ENCODE measurements around the gene DUSP3. TPM values are rescaled to one million over a fixed set of nuclear protein-coding genes. Genes with fewer than 3 reads are reported as not detected.

The DUSP3 gene
- total and polyA plus RNA-seq, 2 experiments from 2014 or later = 23.1 to 24.9 TPM

DNA sequence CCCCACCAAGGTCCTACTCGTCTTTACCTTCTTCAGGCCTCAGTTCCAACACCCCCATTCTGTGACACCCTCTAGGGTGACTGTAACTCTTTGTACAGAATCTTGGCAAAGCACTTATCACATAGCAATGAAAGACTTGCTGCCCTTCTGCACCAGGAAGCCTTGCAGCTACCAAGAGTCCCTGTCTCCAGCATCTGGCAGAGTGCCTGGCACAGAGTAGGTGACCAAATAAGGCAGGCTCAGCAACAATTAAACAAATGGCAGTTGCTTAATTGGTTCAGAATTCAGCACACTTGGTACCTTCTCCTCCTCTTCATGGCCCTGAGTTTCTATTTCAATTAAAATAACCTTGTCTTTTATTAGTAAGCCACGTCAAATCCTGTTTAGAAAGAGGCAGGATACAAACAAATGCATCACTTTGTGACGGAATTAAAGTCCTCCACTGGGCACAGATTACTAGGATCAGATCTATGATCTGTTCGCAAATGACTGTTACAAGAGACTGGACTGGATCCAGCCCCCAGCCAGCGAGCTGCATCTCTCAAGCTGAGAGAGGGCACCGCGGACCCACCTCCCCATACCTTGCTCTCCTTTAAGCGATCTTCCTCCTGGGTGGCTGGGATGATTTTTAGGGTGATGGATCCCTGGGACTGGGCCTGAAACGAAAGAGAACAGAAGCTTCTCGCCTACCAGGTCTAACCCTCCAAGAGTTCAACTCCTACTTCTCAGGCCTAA, 44.7 kb upstream of the DUSP3 start:
- Histone ChIP-seq H3K9ac (no peak overlapping the region), H4K20me1 (ENCODE audit: insufficient read depth) (no peaks in the 10 kb centered on the region), H3K27me3 (replicated peaks; ENCODE audit: insufficient read depth) (no peaks in the 10 kb centered on the region), H3K36me3 (ENCODE audit: low read depth) (peaks cover 5% of the 10 kb centered on the region; the same call in 1 of the 2 replicates), H3K27ac (no peak overlapping the region), H3K4me2 (ENCODE audit: unreplicated experiment) (no peak overlapping the region), H3K4me1 (ENCODE audit: insufficient read depth) (no peaks in the 10 kb centered on the region), H3F3A (ENCODE audit: insufficient read depth) (no peaks in the 10 kb centered on the region), H3K9me2 (ENCODE audit: insufficient read depth) (no peaks in the 10 kb centered on the region), H3K9me3 (ENCODE audit: low read depth) (no peaks in the 10 kb centered on the region), H3K79me2 (ENCODE audit: insufficient read depth) (no peaks in the 10 kb centered on the region), H3K4me3 (no peak overlapping the region), H2AFZ (no peak overlapping the region)
- WGBS, 2 experiments (ENCODE audit: low coverage in 1 of 2, low lambda C conversion rate in 2 of 2, missing lambda C conversion rate in 2 of 2) = 93 to 95% methylated on average over 10 of the region's 10 CpGs
- DNase-seq = no peak
- TF ChIP-seq EZH2 (IDR thresholded peaks at IDR 0.05; ENCODE audit: insufficient read depth, poor library complexity, severe bottlenecking) (no peak), EZH2phosphoT487 (IDR thresholded peaks at IDR 0.05; ENCODE audit: insufficient read depth, low read depth) (no peak)
- in situ Hi-C loops (cut with MboI) = no loop called here

DNA sequence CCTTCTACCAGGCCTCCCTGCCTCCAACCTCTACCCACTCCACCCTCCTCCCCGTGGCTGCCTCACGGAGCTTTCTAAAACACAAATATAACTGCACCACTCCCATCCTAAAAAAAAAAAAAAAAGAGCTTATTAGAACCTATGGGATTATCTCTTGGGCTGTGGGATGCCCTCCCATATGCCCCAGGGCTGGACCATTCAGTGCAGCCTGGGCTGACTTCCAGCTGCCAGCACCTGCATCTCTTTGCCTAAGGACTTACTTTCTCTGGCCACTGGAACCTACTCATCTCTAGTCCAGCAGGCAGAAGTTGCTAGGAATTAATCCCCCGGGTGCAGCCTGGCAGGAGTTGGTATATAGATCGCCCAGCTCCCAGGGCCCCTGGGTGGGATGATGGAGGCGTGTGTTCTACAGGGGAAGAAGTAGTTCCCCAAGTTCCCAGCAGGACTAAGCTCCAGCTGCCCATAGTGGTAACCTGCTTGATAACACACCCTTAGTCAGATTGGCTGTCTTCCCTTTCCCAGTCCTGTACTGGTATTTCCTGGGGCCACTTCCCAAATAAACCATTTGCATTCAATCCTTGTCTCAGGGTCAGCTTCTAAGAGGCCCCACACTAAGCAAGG, 43.9 kb upstream of the DUSP3 start:
- 98 to 99% methylated on average over 5 of the region's 5 CpGs for WGBS, 2 experiments (ENCODE audit: low coverage in 1 of 2, low lambda C conversion rate in 2 of 2, missing lambda C conversion rate in 2 of 2)
- H3F3A ChIP-seq (ENCODE audit: insufficient read depth) = no peaks in the 10 kb centered on the region

DNA sequence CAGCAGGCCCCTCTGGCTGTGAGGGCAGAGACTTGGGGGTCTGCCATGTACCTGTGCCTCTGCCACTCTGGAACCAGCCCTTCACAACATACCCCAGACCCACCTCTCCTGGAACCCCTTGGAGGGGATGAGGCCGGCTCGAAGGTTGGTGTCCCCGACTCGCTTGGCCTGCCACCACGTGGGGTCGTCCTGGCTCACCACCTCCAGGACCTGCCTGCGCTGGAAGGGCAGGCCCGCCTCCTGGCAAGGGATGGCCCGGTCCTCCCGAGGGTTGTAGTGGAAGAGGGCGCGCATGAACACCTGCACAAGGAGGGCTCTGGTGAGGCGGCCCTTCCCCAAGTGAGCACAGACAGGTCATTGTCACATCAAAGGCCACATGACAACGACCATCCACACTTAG, 42.0 kb upstream of the DUSP3 start:
- Histone ChIP-seq H3K36me3 (ENCODE audit: low read depth) (no peaks in the 10 kb centered on the region; the same call in 1 of the 2 replicates), H3K9me2 (ENCODE audit: insufficient read depth) (no peaks in the 10 kb centered on the region), H3K4me1 (ENCODE audit: insufficient read depth) (no peaks in the 10 kb centered on the region), H4K20me1 (ENCODE audit: insufficient read depth) (no peaks in the 10 kb centered on the region), H3K4me3 (no peak overlapping the region), H3K79me2 (ENCODE audit: insufficient read depth) (no peaks in the 10 kb centered on the region), H3K27me3 (replicated peaks; ENCODE audit: insufficient read depth) (no peaks in the 10 kb centered on the region), H3K9me3 (ENCODE audit: low read depth) (no peaks in the 10 kb centered on the region), H3K27ac (no peak overlapping the region), H3K9ac (no peak overlapping the region), H3F3A (ENCODE audit: insufficient read depth) (no peaks in the 10 kb centered on the region), H3K4me2 (ENCODE audit: unreplicated experiment) (no peak overlapping the region), H2AFZ (no peak overlapping the region)
- DNase-seq = no peak
- WGBS, 2 experiments (ENCODE audit: low coverage in 1 of 2, low lambda C conversion rate in 2 of 2, missing lambda C conversion rate in 2 of 2) = 89 to 92% methylated on average over 14 of the region's 14 CpGs
- in situ Hi-C loops (cut with MboI) = no loop called here
- TF ChIP-seq EZH2 (IDR thresholded peaks at IDR 0.05; ENCODE audit: insufficient read depth, poor library complexity, severe bottlenecking) = no peak
- TF ChIP-seq EZH2phosphoT487 (IDR thresholded peaks at IDR 0.05; ENCODE audit: insufficient read depth, low read depth) = no peak

More for the DNA sequence above, 43.9 kb upstream of the DUSP3 start:
- H3K9me2 ChIP-seq (ENCODE audit: insufficient read depth) = no peaks in the 10 kb centered on the region
- H3K4me3 ChIP-seq = no peak overlapping the region
- TF ChIP-seq EZH2phosphoT487 (IDR thresholded peaks at IDR 0.05; ENCODE audit: insufficient read depth, low read depth) (no peak), EZH2 (IDR thresholded peaks at IDR 0.05; ENCODE audit: insufficient read depth, poor library complexity, severe bottlenecking) (no peak)
- no peak overlapping the region for H2AFZ ChIP-seq
- in situ Hi-C loops (cut with MboI) = no loop called here
- H3K27ac ChIP-seq = no peak overlapping the region
- H3K4me1 ChIP-seq (ENCODE audit: insufficient read depth) = no peaks in the 10 kb centered on the region
- no peak overlapping the region for H3K4me2 ChIP-seq (ENCODE audit: unreplicated experiment)
- H3K9me3 ChIP-seq (ENCODE audit: low read depth) = no peaks in the 10 kb centered on the region
- H4K20me1 ChIP-seq (ENCODE audit: insufficient read depth) = no peaks in the 10 kb centered on the region
- no peak for DNase-seq
- no peaks in the 10 kb centered on the region for H3K27me3 ChIP-seq (replicated peaks; ENCODE audit: insufficient read depth)
- H3K79me2 ChIP-seq (ENCODE audit: insufficient read depth) = no peaks in the 10 kb centered on the region
- no peak overlapping the region for H3K9ac ChIP-seq
- H3K36me3 ChIP-seq (ENCODE audit: low read depth) = peaks cover 5% of the 10 kb centered on the region; the same call in 1 of the 2 replicates

DNA sequence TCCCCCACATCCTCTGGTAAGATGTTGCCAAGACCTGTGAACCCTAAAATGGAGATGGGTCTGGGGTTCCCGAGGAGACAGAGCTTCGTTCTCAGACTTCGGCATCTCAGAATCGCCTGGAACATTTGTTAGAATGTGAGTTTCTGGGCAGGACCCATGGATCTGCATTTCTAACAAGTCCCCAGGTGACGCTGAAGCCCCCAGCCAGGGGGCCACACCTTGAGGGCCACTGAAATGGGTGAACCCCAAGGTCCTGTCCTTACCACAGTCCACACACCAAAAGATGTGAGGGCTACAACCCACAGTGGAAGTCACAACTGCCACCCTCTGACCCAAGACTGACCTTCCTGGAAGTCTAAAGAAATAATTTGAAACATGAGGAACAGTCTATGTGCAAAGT, 40.2 kb upstream of the DUSP3 start:
- H3K4me3 ChIP-seq = no peak overlapping the region
- no peak overlapping the region for H3K4me2 ChIP-seq (ENCODE audit: unreplicated experiment)
- no peaks in the 10 kb centered on the region for H3K27me3 ChIP-seq (replicated peaks; ENCODE audit: insufficient read depth)
- H3K36me3 ChIP-seq (ENCODE audit: low read depth) = peaks cover 5% of the 10 kb centered on the region; the same call in 1 of the 2 replicates
- DNase-seq = no peak
- H2AFZ ChIP-seq = no peak overlapping the region
- no peaks in the 10 kb centered on the region for H4K20me1 ChIP-seq (ENCODE audit: insufficient read depth)
- H3F3A ChIP-seq (ENCODE audit: insufficient read depth) = no peaks in the 10 kb centered on the region; the same call in 1 of the 2 replicates
- H3K9ac ChIP-seq = no peak overlapping the region
- TF ChIP-seq EZH2 (IDR thresholded peaks at IDR 0.05; ENCODE audit: insufficient read depth, poor library complexity, severe bottlenecking) = no peak
- TF ChIP-seq EZH2phosphoT487 (IDR thresholded peaks at IDR 0.05; ENCODE audit: insufficient read depth, low read depth) = no peak
- in situ Hi-C loops (cut with MboI) = no loop called here
- H3K9me3 ChIP-seq (ENCODE audit: low read depth) = no peaks in the 10 kb centered on the region
- H3K79me2 ChIP-seq (ENCODE audit: insufficient read depth) = no peaks in the 10 kb centered on the region
- no peaks in the 10 kb centered on the region for H3K9me2 ChIP-seq (ENCODE audit: insufficient read depth)
- 97 to 99% methylated on average over 5 of the region's 5 CpGs for WGBS, 2 experiments (ENCODE audit: low coverage in 1 of 2, low lambda C conversion rate in 2 of 2, missing lambda C conversion rate in 2 of 2)
- H3K4me1 ChIP-seq (ENCODE audit: insufficient read depth) = peaks cover 9% of the 10 kb centered on the region
- no peak overlapping the region for H3K27ac ChIP-seq

All from GM23248 (cell line).